C4-2B (cell line): ENCODE data around the gene KDM4C.

Experiments used
- H3K27ac ChIP-seq: fragments of 450-650 bp; 2 replicates; pipeline ENCODE4 v1.5.1; 2017
- CTCF ChIP-seq: fragments of 450-650 bp; conservative IDR thresholded peaks from 2 replicates; pipeline ENCODE4 v1.5.1; 2017; ENCODE audit warnings: mild to moderate bottlenecking
- ZFX ChIP-seq: fragments of 450-650 bp; IDR thresholded peaks from 2 replicates; pipeline ENCODE4 v1.6.1; 2017

KDM4C gene

GRCh38 chr9:7108936-7109335, 351.2 kb downstream of the KDM4C start:
- no peak for TF ChIP-seq CTCF
- TF ChIP-seq ZFX, result no peak
- no peak overlapping the region for H3K27ac ChIP-seq

- TF ChIP-seq ZFX (no peak), CTCF (no peak)
Measured at GRCh38 chr9:7111413-7111812, 353.6 kb downstream of the KDM4C start.

GRCh38 chr9:7115606-7116005, 357.8 kb downstream of the KDM4C start:
- no peak for TF ChIP-seq CTCF
- no peak for TF ChIP-seq ZFX
- no peak overlapping the region for H3K27ac ChIP-seq

More at GRCh38 chr9:7111413-7111812, 353.6 kb downstream of the KDM4C start:
- no peak overlapping the region for H3K27ac ChIP-seq

- TF ChIP-seq ZFX (no peak), CTCF (no peak)
- H3K27ac ChIP-seq, result no peak overlapping the region
Measured at GRCh38 chr9:7117676-7118561, 360.1 kb downstream of the KDM4C start.

- H3K27ac ChIP-seq, result no peak overlapping the region
Measured at GRCh38 chr9:7118633-7119032, 360.9 kb downstream of the KDM4C start.

GRCh38 chr9:7119612-7120011, 361.8 kb downstream of the KDM4C start:
- TF ChIP-seq ZFX, result no peak
- no peak for TF ChIP-seq CTCF
- H3K27ac ChIP-seq, result no peak overlapping the region

More at GRCh38 chr9:7118633-7119032, 360.9 kb downstream of the KDM4C start:
- TF ChIP-seq CTCF (no peak), ZFX (no peak)

GRCh38 chr9:7121055-7121454, 363.3 kb downstream of the KDM4C start:
- peak overlapping the region; percentile 31; the same call in 1 of the 2 replicates for H3K27ac ChIP-seq
- no peak for TF ChIP-seq ZFX
- no peak for TF ChIP-seq CTCF
